Measurements from ENCODE around the gene ARHGAP44. TPM values are rescaled to one million over a fixed set of nuclear protein-coding genes. Genes with fewer than 3 reads are reported as not detected.

Gene ARHGAP44
- total and polyA plus RNA-seq, 2 of the 13 experiments (the other 11 are each of a cell fraction or from before 2014, with no cell fraction given), result 0.79 to 3.1 TPM

GRCh38 chr17:12853921-12854320, 64.6 kb downstream of the ARHGAP44 start (continued):
- TF ChIP-seq ZFYVE20 (CRISPR knock-in tag; IDR thresholded peaks at IDR 0.05; ENCODE audit: borderline replicate concordance, low read depth) (no peak), SRSF1 (optimal IDR thresholded peaks at IDR 0.05; ENCODE audit: low read depth, low read length) (no peak), ZNF143 (CRISPR knock-in tag; IDR thresholded peaks at IDR 0.05) (no peak), ZFAT (CRISPR knock-in tag; conservative IDR thresholded peaks at IDR 0.05) (no peak), ZNF552 (CRISPR knock-in tag; IDR thresholded peaks at IDR 0.05; ENCODE audit: borderline replicate concordance) (no peak)

DNA sequence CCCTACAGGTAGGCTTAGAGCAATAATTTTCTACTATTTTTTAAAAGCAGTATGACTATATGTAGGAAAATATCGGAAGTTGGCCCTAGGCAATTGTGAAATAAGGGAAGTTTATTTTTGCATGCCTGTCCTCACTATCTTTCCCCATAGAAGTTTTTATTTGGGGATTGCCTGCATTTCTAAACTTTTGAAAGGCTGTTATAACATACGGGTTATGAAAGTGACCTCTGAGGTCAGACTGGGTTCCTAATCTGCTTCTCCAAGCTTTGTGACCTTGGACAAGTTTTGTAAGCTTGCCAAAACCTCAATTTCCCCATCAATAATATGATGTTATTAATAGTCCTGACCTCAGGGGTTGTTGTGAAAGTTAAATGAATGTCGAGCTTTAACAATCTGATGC, 67.1 kb downstream of the ARHGAP44 start:
- Histone ChIP-seq H3K27ac (ENCODE audit: extremely low read length, insufficient read depth, low read length) (no peak overlapping the region), H3K79me2 (ENCODE audit: insufficient read depth, low read length) (no peaks in the 10 kb centered on the region), H3K4me1 (ENCODE audit: insufficient read depth, low read length) (no peaks in the 10 kb centered on the region), H3K9ac (ENCODE audit: insufficient read depth, low read depth, low read length) (no peak overlapping the region), H2AFZ (ENCODE audit: low read length) (no peak overlapping the region), H3K4me3 (replicated peaks in 1 of 3; ENCODE audit: insufficient read depth in 1 of 3, low read depth in 2 of 3, low read length in 3 of 3) (no peak overlapping the region), H3K4me2 (ENCODE audit: low read depth, low read length) (no peak overlapping the region), H3K27me3 (ENCODE audit: control insufficient read depth in 1 of 2, insufficient read depth in 2 of 2, low read length in 2 of 2) (no peaks in the 10 kb centered on the region), H3K36me3 (replicated peaks in 1 of 2; ENCODE audit: control insufficient read depth in 1 of 2, insufficient read depth in 2 of 2, low read length in 2 of 2) (no peaks in the 10 kb centered on the region), H3K9me3 (ENCODE audit: low read length) (peaks cover 26% of the 10 kb centered on the region), H4K20me1 (ENCODE audit: insufficient read depth, low read length) (no peaks in the 10 kb centered on the region)
- intact Hi-C loops (cut with micrococcal nuclease; ENCODE audit: unreplicated experiment) (no loop called here), in situ Hi-C loops (cut with HindIII; ENCODE audit: extremely low pct_ligation_motif_present, low pct_unique_long_range_greater_than_20kb) (no loop called here)
- 20% methylated on average over 3 of the region's 3 CpGs for WGBS (ENCODE audit: low lambda C conversion rate)
- BruUV-seq (replicated peaks), result no TSS peak
- ChIA-PET POLR2A (no interaction called here), CTCF (ENCODE audit: low intra/inter-chr PET ratio, low total read pairs) (no interaction called here)
- DNase-seq (ENCODE audit: low spot score) (no peak), ATAC-seq (no peak), FAIRE-seq (no peak)
- no peak for TF ChIP-seq MAF1 (CRISPR knock-in tag; IDR thresholded peaks at IDR 0.05; ENCODE audit: borderline replicate concordance)
- TF ChIP-seq ZFP41 (CRISPR knock-in tag; IDR thresholded peaks at IDR 0.05; ENCODE audit: borderline replicate concordance), result no peak
- TF ChIP-seq REPIN1 (CRISPR knock-in tag; IDR thresholded peaks at IDR 0.05; ENCODE audit: borderline replicate concordance, low read depth), result no peak
- TF ChIP-seq ZNF674 (CRISPR knock-in tag; IDR thresholded peaks at IDR 0.05; ENCODE audit: low read depth), result no peak
- TF ChIP-seq CHD4 (IDR thresholded peaks at IDR 0.05; ENCODE audit: borderline replicate concordance, low read length), result no peak
- no peak for TF ChIP-seq NFYC (CRISPR knock-in tag; IDR thresholded peaks at IDR 0.05)
- no peak for TF ChIP-seq MBD4 (IDR thresholded peaks at IDR 0.05; ENCODE audit: borderline replicate concordance, low read length)
- no peak for TF ChIP-seq ZSCAN21 (CRISPR knock-in tag; IDR thresholded peaks at IDR 0.05; ENCODE audit: borderline replicate concordance)
- TF ChIP-seq ZNF512 (CRISPR knock-in tag; IDR thresholded peaks at IDR 0.05), result no peak
- no peak for TF ChIP-seq SSRP1 (CRISPR knock-in tag; IDR thresholded peaks at IDR 0.05)
- no peak for TF ChIP-seq SNAPC5 (CRISPR knock-in tag; IDR thresholded peaks at IDR 0.05; ENCODE audit: borderline replicate concordance)
- no peak for TF ChIP-seq TCF12 (IDR thresholded peaks at IDR 0.05)
- TF ChIP-seq TCF12 (CRISPR knock-in tag; IDR thresholded peaks at IDR 0.05), result no peak
- no peak for TF ChIP-seq RNF2 (conservative IDR thresholded peaks at IDR 0.05; ENCODE audit: low read depth)
- no peak for TF ChIP-seq RARA (CRISPR knock-in tag; IDR thresholded peaks at IDR 0.05)
- no peak for TF ChIP-seq STAT6 (CRISPR knock-in tag; IDR thresholded peaks at IDR 0.05; ENCODE audit: borderline replicate concordance)

All from HepG2 (cell line).